GM11168 (cell line): Measurements from ENCODE around the gene TRIM34.
"Not testable (repeated sequence)": the region's sequence is repeated elsewhere in the genome, so short reads cannot be mapped to it uniquely, and the experiment has no call there.

Experiments used
- in situ Hi-C: fragments of 300-500 bp; cut with MboI; formaldehyde crosslinking; loops from one replicate; pipeline ENCODE4 v1.12.0; 2022; ENCODE audit warnings: low sequenced_read_pairs; ENCODE audit not compliant: unreplicated experiment

Gene TRIM34, protein sequence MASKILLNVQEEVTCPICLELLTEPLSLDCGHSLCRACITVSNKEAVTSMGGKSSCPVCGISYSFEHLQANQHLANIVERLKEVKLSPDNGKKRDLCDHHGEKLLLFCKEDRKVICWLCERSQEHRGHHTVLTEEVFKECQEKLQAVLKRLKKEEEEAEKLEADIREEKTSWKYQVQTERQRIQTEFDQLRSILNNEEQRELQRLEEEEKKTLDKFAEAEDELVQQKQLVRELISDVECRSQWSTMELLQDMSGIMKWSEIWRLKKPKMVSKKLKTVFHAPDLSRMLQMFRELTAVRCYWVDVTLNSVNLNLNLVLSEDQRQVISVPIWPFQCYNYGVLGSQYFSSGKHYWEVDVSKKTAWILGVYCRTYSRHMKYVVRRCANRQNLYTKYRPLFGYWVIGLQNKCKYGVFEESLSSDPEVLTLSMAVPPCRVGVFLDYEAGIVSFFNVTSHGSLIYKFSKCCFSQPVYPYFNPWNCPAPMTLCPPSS

DNA sequence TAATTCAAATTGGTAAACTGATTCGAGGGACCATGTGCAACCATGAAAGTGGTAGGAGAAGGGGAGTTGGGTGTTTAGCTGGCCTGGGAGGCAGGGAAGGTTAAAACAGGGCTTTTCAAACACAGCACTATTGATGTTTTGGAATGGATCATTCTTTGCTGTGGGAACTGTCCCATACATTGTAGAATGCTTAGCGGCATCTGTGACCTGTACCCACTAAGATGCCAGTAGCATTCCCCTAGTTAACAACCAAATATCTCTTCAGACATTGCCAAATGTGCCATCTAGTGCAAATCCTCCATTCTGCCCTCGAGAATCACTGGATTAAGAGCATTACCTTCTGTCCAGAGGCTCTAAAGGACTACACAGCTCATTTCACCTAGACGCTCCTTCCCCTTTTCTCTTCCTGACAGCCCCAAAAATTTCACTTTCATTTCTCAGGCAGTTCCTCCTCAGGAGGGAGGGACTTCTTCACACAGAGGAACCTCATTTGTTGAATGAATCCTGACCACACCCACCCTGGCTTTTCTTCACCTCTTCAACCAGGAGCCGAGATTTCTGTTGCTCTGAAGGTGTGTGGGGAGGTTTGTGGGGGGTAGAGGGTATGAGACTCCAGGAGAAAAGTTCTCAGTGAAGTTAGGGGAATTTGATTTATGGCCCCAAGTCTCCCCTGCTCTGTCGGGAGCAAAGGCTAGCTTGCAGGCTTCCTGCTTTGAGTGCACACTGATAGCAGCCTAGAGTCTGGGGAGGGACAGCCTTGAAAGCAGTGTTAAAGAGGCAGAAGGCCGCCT lies at the start of gene TRIM34:
Gene TRIM34, plus strand, starts transcription at position 513 of the 791 bp plus-strand sequence. CDS start 7,331 bp downstream, outside the sequence.
- in situ Hi-C loops: no loop called here

DNA sequence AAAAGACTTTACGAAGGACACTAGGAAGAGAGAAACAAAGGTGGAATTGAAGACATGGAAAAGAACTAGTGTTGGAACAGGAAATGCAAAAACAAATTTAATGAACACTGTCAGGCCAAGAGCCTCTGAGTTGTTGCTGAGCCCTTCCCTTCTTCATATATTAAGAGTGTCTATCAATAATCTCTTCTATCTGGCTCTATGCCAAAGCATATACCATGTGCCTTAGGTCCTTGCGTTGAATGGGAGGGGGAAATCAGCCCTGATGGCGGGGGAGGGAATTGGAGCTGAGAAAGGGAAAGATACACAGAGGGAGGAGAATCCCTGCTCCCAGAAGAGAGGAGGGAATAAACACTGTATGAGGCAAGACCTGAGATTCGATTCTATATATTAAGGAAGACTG lies 49.6 kb upstream of the TRIM34 start:
- in situ Hi-C loops: no loop called here

DNA sequence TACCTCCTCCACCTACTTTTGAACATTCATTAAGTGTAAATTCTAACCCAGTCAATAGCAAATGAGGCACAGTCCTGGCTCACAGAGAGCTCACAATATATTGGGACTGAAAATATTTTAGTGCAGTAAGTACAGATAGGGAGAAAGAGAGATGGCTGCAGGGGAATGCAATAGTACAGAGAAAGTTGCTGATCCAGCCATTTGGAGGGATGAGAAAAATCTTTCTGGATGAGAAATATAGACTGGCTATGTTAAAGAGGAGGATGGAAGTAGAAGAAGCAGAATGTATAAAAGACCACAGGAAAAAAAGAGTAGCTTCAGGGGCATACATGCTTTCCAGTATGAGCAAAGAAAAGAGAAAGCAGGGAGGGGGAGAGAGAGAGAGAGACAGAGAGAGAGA lies 47.7 kb upstream of the TRIM34 start:
- in situ Hi-C loops: no loop called here

DNA sequence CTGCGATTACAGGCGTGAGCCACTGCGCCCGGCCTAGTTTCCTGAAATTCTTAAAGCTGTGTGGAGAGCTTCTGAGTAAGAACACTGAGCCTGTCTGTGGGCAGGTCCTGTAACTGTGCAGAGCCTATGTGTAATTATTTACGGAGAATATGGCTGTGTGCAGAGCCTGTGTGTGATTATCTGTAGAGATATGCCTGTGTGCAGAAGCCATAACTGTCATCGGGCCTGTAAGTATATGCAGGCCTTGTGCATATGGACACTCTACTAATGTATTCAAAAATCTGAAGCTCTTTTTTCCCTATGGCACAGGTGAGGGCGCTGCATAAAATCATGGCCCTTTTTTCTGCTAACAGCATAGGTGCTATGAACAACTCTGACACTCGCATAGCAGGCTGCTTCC lies 44.2 kb upstream of the TRIM34 start, which contains the start of gene OR52B6:
Gene OR52B6, plus strand, starts transcription at position 301 of the 400 bp plus-strand sequence. Its CDS starts 0 bp downstream, at position 301.
- in situ Hi-C loops: no loop called here

DNA sequence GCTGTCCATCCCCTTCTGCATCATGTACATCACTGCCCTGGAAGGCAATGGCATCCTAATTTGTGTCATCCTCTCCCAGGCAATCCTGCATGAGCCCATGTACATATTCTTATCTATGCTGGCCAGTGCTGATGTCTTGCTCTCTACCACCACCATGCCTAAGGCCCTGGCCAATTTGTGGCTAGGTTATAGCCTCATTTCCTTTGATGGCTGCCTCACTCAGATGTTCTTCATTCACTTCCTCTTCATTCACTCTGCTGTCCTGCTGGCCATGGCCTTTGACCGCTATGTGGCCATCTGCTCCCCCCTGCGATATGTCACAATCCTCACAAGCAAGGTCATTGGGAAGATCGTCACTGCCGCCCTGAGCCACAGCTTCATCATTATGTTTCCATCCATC lies 43.8 kb upstream of the TRIM34 start:
- in situ Hi-C loops: no loop called here

DNA sequence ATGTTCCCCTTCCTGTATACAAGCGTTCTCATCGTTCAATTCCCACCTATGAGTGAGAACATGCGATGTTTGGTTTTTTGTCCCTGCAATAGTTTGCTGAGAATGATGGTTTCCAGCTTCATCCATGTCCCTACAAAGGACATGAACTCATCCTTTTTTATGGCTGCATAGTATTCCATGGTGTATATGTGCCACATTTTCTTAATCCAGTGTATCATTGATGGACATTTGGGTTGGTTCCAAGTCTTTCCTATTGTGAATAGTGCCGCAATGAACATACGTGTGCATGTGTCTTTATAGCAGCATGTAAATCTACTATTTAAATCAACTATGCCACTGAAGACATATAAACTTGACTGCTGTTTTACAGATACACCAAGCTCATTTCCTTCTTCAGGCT lies 40.3 kb upstream of the TRIM34 start:
- in situ Hi-C loops: not testable (repeated sequence)

DNA sequence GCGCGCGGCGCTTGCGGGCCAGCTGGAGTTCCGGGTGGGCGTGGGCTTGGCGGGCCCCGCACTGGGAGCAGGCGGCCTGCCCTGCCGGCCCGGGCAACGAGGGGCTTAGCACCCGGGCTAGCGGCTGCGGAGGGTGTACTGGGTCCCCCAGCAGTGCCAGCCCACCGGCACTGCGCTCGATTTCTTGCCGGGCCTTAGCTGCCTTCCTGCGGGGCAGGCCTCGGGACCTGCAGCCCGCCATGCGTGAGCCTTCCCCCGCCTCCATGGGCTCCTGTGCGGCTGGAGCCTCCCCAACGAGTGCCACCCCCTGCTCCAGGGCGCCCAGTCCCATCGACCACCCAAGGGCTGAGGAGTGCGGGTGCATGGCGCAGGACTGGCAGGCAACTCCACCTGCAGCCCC lies 34.9 kb upstream of the TRIM34 start:
- in situ Hi-C loops: not testable (repeated sequence)

DNA sequence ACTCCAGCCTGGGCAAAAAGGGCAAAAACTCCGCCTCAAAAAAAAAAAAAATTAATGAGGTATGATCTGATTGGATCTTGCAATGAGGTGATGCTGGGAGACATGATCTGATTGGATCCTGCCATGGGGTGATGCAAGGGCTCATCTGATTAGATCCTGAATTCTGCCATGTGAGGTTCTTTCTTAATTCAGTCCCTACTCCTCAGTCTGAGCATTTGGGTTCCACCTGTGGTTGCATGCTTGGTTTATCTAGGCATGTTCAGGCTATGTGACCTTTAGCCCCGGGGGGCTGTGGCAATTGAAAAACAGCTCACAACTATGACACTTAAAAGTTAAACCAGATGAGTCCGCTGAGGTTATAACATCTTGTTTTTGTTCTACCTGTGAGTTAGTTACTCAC lies 33.2 kb upstream of the TRIM34 start:
- in situ Hi-C loops: no loop called here

DNA sequence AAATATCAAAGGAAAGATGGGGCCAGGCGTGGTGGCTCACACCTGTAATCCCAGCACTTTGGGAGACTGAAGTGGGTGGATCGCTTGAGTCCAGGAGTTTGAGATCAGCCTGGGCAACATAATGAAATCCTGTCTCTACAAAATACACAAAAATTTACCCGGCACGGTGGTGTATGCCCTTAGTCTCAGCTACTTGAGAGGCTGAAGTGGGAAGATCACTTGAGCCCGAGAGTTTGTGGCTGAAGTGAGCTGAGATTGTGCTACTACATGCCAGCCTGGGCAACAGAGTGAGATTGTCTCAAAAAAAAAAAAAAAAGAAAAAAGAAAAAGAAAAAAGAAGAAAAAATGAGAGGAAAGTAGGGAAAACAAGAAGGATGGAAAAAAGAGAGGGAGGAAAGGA lies 32.2 kb upstream of the TRIM34 start:
- in situ Hi-C loops: no loop called here

DNA sequence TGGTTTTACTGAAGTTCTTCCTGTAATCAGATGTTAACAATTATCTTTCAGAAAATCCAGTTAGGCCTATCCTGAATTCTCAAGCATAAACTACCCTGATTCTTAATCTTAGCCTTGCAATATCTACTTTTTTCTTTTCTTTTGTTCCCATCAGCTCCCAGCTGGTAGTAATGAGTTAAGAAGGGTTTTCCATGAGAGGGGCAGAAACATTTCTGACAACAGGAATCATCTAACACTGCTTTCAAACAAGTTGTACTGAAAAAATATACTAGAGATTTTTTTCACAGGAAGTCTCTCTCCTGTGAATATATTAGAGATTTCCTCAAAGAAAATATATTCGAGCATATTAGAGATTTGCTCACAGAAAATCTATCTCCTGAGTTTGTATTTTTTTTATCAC lies 31.7 kb upstream of the TRIM34 start:
- in situ Hi-C loops: no loop called here

DNA sequence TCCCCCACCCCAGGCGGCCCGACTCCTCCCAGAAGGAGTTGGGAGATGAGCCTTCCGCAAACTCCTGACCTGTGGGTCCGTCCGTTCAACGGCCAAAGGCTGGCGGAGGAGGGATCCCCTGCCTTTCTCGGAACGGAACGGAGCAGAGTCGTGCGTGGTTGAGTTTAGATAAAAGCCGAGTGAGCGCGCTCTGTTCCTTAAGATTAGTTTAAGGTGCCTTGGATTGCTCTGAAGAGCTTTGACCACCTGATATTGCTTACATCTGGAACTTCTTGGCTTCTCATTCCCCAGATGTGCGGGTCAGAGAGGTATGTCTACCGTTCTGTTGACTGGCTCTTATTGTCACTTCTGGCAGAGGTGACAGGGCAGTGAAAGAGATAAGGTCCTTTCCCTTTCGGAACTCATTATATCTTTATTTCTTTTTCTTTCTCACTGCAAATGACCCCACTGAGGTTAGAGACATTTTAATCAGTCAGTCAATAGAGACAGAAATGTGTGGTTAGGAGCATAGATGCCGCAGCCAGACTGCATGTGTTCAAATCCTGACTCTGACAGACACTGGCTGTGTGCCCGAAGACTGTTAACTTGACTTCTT lies 28.1 kb upstream of the TRIM34 start, which contains the start of gene TRIM6:
Gene TRIM6, plus strand, starts transcription at position 31 of the 595 bp plus-strand sequence. Its CDS starts 261 bp downstream, at position 292.
- in situ Hi-C loops: no loop called here

DNA sequence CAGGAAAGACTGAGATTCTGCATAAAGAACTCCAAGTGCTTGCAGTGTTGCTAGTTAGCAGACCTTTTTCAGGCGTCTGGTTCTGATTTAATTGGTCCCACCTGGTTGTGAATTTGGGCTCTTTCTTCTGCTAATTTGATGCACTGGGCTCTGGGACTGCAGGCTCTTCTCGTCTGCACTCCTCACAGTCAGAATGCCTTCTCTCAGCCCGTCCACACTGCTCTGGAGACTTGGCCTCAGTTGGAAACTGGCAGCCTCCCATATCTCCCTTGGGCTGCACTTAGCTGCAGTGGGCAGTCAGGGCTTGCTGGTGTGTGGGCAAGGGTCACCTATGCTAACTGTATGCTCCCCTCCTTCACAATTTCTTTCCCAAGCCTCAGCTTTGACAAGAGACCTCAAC lies 26.8 kb upstream of the TRIM34 start:
- in situ Hi-C loops: no loop called here

DNA sequence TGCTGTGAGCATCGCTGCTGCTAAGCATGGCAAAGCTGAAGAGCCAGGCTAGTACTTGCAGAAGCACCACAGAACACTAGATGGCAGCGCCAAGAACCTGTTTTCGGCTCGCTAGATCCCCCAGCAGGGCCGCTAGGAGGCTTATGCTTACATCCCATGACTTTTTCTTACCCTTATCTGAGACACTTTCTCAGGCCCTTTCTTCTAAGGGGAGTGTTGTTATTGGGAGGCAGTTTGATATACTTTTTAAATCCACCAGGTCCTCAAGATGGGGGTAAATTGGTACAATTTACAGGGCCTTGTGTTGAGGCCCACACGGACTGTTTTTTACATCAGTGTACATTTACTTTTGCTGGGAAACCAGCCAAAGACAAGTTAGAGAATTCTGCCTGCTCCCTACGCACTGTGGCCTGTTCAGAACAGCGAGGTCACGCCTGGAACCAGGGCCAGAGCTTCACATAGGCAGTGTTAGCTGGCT lies 24.4 kb upstream of the TRIM34 start:
- in situ Hi-C loops: loop anchor here (5.0 kb wide), 1 partner anchor 202 kb away; no protein-coding TSS in a partner anchor

DNA sequence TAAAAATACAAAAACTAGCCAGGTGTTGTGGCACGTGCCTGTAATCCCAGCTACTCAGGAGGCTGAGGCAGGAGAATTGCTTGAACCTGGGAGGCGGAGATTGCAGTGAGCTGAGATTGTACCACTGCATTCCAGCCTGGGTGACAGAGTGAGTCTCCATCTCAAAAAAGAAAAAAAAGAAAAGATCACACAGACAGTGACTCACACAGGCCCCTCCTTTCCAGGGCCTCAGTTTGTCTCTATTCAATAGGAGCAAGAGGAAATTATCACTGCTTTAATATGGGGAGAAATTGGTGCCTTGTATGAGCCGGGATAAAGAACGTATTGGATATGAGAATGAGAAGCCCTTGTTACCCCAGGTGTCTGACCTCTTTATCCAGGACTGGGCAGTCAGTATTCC lies 22.0 kb upstream of the TRIM34 start:
- in situ Hi-C loops: loop anchor here (5.0 kb wide), 1 partner anchor 200 kb away; no protein-coding TSS in a partner anchor

DNA sequence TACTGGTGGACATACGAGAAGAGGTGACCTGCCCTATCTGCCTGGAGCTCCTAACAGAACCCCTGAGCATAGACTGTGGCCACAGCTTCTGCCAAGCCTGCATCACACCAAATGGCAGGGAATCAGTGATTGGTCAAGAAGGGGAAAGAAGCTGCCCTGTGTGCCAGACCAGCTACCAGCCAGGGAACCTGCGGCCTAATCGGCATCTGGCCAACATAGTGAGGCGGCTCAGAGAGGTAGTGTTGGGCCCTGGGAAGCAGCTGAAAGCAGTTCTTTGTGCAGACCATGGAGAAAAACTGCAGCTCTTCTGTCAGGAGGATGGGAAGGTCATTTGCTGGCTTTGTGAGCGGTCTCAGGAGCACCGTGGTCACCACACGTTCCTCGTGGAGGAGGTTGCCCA lies 21.5 kb upstream of the TRIM34 start:
- in situ Hi-C loops: loop anchor here (5.0 kb wide), 1 partner anchor 199 kb away; no protein-coding TSS in a partner anchor

DNA sequence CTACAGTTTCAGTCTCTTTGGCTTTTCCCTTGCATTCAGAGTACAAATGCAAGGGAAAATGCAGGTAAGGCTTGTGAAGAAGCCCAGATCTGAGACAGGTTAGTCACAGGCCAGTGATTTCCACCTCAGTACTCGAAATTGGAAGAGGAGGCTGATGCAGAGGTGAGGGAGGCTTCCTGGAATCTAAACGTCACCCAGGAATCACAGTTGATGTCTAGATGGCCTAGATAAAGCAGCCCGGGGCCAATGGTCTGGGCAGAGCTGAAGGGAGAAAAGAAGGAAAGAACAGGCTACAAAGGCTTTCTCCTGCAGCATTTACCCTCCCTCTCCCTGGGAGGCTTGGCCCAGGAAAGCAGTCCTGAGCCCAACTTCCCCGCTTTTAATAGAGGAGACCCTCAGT lies 19.9 kb upstream of the TRIM34 start:
- in situ Hi-C loops: loop anchor here (5.0 kb wide), 1 partner anchor 197 kb away; no protein-coding TSS in a partner anchor

DNA sequence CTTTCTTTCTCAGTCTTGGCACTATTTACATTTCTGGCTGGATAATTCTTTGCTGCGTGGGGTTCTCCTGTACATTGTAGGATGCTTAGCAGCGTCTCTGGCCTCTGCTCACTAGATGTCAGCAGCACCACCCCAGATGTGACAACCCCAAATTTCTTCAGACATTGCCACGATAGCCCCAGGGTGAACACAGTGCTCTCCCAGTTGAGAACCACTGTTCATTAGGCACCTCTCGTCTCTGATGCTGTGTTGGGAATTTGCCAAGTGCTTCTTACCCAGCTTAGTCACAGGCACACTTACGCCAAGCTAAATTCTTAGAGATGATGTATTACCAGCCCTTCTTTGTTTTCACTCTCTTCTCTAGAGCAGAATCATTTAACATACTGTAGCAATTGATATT lies 19.0 kb upstream of the TRIM34 start:
- in situ Hi-C loops: no loop called here

DNA sequence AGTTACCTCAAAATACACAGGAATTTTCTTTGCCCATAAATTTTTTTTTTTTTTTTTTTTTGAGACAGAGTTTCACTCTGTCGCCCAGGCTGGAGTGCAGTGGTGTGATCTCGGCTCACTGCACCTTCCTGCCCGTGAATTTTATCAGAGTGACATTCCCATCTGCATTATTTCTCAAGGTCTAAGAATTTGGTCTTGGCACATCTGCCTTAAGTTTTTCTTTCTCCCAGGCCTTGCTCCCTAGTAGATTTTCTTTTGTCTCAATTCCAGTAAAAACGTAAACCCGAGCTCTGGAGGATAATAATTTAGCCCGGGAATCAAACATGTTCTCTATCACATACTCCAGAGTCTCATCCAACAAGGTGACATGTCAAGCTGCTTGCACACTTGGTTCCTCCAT lies 16.0 kb upstream of the TRIM34 start:
- in situ Hi-C loops: no loop called here

DNA sequence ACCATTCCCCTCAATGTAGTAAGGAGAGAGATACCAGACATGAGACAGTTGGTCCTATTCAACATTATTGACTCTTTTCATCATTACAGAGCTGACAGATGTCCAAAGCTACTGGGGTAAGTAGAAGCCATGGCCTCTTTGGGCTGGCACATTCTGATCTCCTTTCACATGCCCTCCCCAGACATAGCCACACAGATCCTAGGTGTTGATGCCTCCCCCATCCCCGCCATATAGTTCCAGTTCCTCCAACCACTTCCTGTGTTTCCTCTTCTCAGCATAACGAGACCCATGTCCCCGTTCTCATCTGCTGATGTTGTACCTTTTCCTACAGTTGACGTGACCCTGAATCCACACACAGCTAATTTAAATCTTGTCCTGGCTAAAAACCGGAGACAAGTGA lies 14.4 kb upstream of the TRIM34 start:
- in situ Hi-C loops: no loop called here

DNA sequence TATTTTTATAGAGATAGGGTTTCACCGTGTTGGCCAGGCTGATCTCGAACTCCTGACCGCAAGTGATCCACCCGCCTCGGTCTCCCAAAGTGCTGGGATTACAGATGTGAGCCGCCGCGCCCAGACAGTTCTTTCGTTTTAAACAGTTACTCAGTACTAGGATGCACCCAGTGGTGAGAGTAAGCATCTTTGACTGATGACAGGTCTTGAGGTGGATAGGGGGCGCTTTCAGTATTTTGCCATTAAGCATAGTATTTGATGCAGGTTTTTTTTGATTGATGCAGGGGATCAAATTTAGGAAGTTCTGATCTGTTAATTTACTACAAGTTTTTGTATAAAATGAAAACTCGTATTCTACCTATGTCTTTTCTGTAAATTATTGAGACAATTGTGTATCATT lies 13.2 kb upstream of the TRIM34 start:
- in situ Hi-C loops: no loop called here
